HG03460 (cell line): ENCODE measurements around the gene FADS1.

ENCODE experiments used
- ATAC-seq: cut with Tn5 transposase; IDR thresholded peaks from one replicate; pipeline ENCODE4 v1.9.1; 2021; ENCODE audit not compliant: unreplicated experiment

Gene FADS1

DNA sequence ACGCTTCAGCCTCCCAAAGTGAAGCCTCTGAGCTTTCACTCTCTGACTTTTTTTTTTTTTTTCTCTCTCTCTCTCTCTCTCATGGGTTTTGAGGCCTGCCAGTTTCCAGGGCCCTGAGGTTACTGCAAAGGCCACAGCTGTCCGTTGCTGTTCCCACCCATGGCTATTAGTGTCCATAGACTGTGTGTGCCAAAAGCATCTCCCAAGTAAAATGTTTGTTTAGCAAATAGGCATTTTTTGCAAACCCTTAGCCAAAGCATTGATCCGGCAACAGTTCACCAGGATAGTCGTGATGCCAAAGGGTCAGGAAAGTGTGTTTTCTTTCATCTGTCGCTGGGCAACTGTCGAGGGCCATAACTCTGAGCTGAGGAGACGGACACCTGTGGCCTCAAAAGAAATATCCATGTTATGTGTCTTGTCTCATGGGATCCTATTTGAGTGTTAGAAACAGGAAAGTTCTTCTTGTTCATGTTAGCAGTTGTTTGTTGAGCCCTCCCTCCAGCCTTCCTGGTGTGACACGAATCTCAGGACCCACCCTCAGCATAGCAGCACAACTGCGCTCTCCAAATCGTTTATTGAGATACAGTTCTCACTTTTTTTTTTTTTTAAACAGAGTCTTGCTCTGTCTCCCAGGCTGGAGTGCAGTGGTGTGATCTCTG is 29.7 kb upstream of the FADS1 start:
- no peak for ATAC-seq

DNA sequence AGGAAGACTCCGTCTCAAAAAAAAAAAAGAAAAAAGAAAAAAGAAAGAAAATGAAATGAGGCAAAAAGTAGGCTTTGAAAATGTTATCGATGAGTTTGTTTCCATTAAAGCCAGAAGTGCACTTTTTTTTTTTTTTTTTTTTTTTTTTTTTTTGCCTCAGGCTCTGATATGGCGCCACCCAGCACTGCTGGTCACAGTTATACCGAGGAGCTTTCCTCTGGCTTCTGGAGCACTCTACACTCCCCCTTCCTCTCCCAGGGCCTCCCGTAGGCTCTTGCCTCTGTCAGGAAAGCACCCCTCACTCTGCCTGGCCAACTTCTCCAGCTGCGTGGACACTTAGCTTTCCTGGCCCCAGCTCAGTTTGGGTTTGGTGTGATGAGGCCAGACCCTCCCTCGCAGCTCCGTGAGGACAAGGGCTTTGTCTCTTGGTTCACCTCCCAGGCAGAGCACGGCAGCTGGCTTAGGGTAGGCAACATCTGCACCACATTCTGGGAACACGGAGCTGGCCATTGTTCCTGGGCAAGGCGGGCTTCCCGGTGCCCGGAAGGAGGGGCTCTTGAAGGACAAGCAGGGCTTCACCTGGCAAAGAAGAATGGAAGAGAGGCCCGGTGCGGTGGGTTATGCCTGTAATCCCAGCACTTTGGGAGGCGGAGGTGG is 28.2 kb upstream of the FADS1 start:
- ATAC-seq = no peak

DNA sequence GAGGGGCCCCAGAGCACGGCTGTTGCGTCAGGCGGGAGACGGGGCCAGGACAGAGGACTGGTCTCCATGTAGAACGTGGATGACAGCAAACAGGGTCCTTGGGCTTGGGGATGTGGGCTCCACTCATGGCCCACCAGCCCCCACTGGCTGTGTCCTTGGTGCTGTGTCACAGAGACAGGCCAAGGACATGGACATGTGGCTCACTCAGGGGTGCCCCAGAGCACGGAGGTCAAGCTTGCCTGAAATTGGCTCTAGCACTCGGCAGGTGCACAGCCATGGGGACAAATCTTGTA is 25.7 kb upstream of the FADS1 start:
- no peak for ATAC-seq

DNA sequence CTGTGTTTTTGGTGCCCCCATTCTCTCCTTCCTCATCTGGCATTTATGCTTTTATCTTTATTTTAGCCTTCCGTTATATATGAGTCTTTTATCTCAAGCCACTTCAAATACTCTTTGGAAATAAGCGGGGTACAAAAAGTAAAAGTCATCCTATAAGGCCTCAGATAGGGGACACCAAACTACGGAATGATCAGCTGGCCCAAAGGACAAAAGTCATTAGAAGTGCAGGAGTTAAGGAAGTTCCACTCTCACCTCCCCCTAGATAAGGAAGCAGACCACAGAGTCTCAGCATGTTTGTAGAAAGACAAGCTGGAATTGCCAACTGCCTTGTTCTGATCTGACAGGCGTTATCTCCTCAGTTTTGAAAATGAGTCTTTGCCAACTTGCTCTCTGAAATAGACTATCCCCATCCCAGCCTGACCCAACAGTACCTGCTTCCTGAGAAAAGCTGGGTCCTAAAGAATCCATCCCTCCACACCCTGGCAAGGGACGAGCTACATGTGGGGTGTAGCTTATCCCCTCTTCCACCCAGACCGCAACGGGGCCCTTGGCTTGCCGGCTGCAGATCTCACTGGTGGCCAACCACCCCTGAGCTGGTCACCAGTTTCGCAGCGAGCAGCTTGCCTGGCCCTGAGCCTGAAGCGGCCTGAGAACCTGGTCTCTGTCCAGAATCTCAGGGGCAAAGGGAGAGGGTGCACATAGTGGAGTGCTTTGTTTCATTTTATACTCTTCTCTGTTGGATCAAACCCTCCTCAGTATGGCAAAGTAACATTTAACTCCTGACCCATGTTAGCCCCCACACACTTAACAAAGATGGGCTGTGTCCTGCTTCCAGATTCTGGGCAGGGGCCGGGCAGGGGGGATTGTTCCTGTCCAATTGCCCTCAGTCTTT is 25.1 kb upstream of the FADS1 start:
- no peak for ATAC-seq

DNA sequence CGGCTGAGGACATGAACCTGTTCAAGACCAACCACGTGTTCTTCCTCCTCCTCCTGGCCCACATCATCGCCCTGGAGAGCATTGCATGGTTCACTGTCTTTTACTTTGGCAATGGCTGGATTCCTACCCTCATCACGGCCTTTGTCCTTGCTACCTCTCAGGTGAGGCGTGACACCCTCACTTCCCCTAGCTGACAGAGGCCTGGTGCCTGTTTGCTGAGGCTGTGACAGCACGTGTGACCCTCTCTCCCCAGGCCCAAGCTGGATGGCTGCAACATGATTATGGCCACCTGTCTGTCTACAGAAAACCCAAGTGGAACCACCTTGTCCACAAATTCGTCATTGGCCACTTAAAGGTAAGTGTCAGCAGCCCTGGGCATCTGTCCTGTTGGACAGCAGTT is 23.6 kb upstream of the FADS1 start:
- ATAC-seq = no peak

DNA sequence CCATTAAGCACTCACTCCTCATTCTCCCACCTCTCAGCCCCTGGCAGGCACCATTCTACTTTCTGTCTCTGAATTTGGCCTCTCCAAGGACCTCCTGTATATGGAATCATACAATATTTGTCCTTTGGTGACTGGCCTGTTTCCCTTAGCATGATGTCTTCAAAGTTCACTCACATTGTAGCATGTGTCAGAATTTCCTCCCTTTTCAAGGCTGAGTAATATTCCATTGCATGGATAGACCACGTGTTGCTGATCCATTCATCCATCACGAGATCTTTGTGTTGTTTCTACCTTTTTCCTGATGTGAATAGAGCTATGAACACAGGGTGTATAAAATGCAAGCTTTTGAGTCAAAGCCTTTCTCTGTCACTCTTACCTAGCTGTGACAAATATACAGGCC is 22.9 kb upstream of the FADS1 start:
- no peak for ATAC-seq

DNA sequence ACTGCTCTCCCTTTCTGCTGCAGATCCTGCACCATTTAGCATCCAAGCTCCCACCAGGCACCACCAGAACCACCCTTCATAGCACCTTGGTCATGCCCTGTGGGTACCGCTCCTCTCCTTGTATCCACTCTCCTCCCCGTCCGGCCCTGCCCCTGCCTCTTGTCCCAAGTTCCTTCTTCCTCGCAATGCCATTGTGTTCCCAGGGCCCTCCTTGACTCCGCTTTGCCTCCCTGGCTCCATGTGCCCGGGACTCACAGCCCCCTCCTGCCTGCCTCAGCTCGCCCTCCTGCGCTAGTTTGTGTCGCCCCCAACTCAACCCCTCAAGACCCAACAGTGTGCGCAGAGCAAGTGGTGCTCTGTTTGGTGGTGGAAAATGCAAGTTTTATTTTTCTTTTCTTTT is 22.1 kb upstream of the FADS1 start:
- no peak for ATAC-seq

DNA sequence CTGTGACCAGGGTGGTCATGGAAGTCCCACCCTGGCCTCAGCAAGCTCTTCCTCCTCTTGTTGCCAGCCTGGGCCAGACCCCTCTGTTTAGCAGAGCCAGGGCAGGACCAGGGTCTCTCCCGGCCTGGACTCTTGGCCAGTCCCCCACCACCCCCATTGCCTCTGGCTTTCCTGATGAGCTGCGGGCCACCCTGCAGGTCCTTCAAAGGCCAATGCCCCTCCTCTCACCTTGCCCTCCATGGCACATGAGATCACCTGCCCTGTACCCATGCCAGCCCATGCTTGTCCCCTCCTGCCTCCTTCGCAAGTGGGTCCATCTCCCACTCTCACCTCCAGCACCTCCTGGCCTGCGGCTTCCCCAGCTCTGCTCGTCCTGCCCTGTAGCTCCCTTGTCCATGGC is 21.7 kb upstream of the FADS1 start:
- no peak for ATAC-seq

DNA sequence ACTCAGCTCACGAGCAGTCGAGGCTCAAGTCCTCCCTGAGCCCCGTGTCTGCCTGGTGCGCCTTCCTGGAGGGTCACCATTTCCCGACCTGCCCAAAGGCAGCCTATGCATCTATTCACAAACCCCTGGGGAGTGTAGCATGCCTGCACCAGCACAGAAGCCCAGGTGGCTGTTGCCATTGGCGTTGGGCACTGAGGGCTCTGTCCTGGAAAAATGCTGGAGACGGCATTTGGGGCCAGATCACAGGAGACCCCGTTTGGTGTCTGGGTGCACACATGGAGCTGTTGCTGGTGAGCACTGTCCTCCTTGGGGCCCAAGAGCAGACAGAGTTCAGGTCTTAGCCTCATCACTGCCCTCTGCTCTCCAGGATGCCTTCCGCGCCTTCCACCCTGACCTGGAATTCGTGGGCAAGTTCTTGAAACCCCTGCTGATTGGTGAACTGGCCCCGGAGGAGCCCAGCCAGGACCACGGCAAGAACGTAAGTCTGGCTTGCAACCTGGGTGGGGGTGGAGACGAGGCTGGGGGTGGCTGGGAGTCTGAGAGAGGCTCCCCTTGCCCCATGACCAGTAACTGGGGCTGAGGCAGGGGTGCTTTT is 20.7 kb upstream of the FADS1 start:
- ATAC-seq = no peak

DNA sequence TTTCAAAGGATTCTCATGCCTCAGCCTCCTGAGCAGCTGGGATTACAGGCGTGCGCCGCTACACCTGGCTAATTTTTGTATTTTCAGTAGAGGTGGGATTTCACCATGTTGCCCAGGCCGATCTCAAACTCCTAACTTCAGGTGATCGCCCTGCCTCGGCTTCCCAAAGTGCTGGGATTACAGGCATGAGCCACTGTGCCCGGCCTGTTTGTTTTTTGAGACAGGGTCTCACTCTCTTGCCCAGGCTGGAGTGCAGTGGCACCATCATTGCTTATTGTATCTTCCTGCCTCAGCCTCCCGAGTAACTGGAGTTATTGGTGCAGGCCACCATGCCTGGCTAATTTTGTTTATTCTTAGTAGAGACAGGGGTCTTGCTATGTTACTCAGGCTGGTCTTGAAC is 19.4 kb upstream of the FADS1 start:
- no peak for ATAC-seq

DNA sequence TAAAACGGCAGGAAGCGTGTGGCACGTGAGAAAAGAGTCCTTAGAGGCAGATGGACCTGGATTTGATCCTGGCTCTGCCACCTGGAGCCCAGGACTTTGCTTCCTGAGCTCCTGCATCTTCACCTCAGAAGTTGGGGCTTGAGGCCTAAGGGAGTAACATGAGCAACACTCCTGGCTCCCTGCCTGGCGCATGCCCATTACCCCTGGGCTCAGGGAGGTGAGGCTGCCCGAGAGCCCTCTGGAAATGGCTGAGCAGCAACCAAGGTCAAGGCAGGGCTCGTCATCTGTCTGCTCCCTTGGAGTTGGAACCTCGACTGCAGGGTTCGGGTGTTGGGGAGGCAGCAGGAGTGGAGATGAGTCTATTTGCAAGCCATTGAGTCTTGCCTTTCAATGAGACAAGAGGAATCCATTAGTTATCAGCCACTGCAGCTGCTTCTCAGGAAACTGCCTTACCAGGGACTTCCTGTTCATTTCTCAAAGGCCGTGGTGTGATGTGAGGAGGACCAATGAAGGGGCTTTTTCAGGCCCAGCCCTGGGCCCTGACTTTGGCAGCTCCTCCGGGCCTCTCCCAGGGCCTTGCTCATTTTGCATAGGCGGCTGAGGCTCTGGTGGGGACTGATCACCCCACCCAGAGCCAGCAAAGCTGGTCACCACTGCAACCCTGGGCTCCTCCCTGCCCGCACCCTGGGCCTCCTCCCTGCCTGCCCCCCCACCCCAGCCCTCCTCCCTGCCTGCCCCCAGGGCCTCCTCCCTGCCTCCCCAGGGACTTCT is 17.7 kb upstream of the FADS1 start:
- peak; percentile 89 for ATAC-seq

DNA sequence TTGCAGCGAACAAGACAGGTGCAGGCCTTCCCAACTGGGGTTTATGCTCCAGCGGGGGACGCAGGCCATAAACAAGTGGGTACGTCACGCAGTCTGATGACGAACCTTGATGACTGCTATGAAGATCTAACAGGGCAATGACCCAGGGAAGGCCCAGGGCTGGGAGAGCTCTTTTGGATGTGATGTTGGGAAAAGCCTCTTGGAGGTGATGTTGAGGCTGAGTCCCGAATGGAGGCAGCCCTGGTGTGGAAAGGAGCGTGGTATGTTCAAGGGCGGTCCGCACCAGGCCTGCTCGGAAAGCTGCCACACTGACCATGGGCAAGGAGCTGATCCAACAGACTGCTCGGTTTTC is 17.1 kb upstream of the FADS1 start:
- no peak for ATAC-seq

DNA sequence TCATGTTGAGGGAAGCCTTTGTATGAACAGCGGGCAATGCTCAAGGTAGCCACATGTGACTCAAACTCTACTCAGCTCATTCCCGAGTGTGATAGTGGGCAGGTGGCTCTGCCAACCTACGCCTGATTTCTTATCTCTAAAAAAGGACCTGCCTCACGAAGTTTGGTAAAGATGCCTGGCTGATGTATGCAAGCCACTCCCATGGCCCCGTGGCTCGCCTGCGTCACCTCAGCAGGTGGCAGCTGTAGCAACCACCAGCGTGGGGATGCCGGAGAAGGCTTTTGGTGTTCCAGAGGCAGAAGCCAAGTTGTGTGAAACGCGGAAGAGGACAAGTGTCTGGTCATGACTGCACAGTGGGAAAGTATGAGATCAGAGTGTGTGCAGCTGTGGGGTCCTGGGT is 16.7 kb upstream of the FADS1 start:
- ATAC-seq = no peak

DNA sequence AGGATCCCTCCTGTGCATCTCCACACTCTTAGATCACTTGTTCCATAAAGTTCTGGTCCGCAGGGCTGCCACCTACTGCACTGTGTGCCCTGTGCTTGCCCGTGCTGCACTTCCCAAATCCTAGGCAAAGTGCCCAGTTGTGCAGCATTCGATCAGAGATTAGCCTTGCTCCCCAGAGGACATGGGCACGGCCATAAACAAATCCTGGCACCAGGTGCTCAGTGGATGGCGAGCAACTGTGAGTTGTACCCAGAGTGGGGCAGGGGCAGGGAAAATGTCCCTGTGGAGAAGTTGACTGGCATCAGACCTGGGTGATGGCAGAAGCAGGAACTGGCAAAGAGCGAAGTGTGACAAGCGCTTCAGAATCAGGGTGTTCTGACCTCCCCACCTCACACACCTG is 16.0 kb upstream of the FADS1 start:
- no peak for ATAC-seq

DNA sequence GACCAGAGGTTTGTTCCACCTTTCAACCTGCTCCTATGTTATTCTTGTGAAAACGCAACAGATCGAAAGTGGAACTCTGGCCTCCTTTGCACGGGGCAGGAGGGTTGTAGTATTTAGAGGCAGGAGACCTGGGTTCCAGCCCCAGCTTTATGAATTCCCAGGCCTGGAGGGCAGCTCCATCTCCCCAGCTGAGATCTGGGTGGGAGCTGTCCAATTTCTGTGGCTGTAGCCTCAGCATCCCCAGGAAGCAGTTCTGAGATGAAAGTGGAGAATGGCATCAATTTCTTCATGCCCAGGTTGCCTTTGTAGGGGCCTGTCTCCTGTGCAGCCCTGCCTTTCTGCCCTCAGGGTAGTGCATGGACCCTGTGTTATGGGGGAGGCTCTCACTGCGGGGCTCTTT is 15.4 kb upstream of the FADS1 start:
- no peak for ATAC-seq

DNA sequence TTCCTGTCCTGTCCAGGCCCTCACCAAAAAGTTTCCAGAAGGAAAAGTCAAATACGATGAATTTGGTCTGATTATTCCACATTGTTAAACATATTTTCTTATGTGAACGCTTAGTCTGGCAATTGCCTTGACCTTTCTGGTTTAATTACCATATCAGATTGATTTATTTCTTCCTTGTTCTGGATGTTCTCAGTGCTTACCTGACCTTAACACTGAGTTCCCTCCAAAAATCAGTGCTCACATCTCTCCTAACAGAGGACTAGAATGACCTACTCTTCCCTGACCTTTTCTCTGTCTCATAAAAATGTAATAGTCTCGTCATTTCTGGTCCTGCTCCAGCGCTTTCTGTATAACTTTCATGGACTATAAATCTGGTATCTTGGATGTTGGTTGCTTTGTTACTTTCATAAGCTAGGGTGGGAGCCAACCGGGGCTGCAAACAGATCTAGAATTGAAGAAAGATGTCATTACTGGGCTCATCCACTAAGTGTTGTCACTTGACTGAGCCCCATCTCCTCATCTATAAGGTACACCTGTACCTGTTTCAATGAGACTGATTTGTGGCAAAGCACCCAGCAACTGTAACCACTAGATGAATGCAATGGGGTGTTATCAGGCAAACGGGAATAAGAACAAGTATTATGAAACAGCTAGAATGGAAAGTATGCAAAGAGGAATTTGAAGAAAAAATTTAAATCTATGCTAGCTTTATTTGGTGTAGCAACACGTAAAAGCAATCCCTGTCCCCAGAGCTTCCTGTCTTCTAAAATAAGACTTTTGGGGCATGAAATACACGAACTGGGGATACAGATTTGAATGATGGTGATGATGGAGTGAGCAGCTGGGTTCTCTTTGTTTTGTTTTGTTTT is 13.7 kb upstream of the FADS1 start:
- ATAC-seq = no peak

DNA sequence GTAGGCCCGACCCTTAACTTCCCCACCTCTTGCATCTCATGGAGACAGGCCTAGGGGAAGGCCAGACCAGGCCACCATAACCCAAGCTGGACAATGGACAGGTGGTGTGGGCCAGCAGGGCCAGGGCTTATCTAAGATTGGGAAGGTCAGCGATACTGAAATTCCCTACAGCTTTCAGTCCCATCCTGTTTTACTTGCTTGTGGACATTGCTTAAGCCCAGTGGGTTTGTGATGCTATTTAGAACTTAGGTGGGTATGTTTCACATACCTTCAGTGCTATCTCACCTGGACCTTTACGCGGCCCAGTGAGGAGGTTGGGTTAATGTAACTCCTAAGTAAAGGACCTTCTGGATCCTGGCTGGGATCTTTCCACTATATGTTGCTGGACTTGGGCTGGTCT is 13.0 kb upstream of the FADS1 start:
- ATAC-seq = no peak

DNA sequence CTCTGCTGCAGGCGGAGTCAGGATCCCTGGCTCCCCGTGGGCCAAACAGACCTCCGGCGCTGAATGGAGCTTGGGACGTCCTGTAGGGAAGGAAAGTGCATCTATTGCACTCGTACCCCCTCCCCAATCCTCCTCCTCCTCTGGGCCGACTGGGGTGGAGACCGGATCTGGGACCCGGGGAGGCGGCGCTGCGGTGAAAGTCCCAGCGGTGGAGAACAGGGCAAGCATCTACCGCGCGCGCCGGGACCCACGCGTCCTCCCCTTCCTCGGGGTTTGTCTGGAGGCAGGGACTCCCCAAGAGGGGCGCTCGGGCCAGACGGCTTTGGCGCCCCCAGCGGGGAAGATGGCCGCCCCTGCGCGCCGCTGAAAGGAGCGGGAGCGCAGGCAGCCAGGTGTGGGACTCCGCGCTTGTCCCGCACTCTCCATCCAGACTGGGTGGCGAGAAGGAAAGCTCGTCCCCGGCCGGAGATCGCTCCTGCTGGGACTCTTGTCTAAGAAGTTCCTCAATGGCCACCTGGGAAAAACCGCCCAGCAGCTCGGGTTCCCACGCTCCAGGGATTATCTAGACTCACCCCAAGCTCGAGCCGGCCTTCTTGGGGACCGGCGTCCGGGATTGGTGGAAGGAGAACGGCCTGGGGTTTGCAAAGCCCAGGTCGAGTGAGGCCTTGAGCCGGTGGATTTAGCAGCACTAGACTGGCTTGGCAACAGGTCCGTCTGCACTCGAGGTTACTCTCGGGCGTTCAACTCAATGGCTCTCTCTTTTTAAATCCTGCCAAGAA is 12.0 kb upstream of the FADS1 start:
- peak; percentile 23 for ATAC-seq

DNA sequence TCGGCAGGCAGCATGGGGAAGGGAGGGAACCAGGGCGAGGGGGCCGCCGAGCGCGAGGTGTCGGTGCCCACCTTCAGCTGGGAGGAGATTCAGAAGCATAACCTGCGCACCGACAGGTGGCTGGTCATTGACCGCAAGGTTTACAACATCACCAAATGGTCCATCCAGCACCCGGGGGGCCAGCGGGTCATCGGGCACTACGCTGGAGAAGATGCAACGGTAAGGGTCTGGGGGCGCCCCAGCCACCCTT is 11.5 kb upstream of the FADS1 start:
- ATAC-seq = no peak
